NCI-H2107 treated with DMSO at 0.1 percent for 48 hours (cell line): ENCODE results near the gene ACTN2.

ENCODE experiments used
- DNase-seq: peaks from one replicate; lab custom pipeline; 2025; ENCODE audit not compliant: unreplicated experiment; lab: John Stamatoyannopoulos, UW

Gene ACTN2

DNA sequence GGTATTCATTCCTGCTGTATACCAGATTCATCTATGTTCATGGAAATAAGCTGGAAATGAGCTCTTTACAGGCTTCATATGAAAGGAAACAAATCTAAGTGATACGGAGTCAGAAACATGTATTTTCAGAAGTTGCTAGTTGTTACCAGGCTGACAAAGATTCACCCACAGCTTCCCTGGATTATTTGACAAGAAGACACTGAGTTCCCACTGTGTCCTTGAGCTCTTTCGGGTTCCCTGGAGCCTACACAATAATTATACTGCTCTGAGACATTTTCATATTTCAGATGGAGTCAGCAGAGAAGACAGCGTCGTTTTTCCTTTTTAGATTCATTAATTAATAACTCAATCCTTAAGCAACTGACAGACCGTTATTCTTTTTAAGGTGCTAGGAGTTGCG lies 79.5 kb downstream of the ACTN2 start:
- no peak for DNase-seq

DNA sequence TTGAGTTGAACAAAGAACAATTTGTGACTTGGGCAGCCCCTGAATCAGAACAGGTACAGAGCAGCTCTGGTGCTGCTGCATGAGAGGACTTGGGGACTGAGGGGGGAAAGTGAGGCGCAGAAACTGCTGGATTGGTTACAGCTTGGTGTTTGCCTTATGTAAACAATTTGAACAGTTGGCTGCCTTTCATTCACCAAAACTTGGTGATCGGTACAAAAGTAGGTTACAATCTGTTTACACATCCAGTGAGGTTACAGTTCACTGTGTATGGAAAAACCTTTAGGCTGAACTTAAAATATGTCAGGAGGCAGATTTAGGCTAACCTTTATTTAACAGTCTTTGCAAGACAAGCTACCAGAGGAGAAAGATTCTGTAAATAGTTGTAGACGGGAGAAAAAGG lies 80.2 kb downstream of the ACTN2 start:
- DNase-seq, result no peak

DNA sequence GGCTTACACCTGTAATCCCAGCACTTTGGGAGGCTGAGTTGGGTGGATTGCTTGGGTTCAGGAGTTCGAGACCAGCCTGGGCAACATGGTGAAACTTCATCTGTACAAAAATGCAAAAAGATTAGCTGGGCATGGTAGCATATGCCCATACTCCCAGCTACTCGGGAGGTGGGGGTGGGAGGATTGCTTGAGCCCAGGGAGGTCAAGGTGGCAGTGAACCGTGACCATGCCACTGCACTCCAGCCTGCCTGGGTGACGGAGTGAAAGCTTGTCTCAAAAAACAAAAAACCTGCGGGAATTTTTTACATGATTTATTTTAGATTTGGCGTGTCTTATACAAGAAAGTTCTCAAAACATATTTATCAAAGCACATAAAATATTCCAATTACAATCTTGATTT lies 81.0 kb downstream of the ACTN2 start:
- DNase-seq, result no peak

DNA sequence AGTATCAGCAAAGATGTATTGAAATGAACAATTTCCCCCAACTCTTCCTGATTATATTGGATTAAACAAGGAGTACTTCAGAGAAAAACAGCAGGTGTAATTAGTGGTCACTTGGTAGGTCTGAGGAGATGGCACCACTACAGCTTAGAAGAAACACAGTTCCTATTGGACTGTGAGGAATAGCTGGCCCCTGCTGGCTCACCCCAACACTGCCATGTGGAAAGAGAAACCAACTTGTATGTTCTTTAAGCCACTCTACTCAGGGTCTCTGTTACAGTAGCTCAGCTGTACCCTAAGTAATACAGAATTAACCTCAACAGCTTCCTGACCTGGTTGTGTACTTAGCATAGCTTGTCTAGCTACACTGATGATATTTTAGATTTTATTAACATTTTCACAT lies 82.3 kb downstream of the ACTN2 start:
- no peak for DNase-seq

DNA sequence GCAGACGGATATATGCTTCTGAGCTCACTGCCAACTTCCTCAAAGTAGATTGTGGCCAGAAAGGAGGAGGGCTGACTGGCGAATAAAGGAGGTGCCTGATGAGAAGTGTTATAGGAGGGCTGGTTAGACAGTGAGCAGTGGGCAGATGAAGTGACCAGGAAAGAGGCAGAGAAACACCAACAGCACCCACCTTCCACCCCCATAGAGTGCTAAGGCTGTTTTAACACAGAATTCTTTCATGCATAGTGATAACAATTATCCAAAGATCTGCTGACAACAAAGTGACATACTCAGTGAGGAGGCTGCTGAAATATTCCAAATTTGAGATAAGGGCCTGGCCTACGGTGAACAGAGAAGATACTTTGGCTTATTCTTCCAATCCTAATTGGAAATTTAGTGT lies 87.6 kb downstream of the ACTN2 start:
- DNase-seq, result no peak

DNA sequence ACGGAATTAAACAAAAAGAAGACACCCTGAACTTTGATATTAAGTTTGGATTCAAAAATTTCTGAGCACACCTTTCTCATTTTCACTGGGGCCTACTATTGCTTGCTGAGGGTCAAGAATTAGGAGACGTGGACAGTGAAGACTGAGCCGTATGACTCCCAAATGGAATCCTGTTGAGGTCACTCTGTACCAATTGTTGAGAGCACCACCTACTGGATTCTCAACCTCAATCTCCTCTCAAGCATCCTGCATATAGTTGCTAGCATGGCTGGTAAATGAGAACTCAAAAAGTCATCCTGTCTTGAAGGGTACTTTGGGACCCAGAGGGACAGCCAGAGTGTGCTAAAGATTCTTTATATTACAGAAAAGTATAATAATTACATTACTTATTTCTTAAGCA lies 88.6 kb downstream of the ACTN2 start:
- DNase-seq, result no peak

DNA sequence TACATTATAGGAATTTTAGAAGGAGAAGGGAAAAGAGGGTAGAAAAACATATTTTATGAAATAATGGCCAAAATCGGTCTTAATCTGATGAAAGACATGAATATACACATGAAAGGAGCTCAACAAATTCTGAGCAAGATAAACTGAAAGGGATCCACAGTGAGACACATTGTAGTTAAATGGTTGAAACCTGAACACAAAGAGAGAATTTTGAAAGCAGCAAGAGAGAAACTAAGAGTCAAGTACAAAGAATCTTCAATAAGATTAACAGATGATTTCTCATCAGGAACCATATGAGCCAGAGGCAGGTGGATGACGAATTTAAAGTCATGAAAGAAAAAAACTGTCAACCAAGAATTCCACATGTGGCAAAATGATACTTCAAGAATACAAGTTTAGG lies 93.0 kb downstream of the ACTN2 start:
- DNase-seq, result no peak

DNA sequence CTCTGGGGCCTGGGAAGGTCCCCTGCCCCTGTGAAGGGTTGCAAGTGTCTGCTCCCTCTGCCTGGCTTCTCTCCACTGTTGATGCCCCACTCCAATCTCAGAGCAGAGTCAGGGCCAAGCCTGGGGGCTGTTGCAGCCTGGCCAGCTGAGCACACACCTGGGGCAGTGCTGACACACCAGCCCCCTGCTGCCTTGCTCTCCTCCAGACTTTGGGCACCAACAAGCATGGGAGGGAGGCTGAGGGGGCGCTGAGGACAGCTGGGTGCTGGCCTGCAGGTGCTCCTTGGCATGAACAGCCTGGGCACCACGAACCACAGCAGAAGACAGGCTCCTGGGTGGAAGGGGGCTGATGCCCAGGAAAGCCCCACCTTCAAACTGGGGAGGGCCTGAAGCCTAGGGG lies 99.2 kb downstream of the ACTN2 start:
- DNase-seq, result no peak

DNA sequence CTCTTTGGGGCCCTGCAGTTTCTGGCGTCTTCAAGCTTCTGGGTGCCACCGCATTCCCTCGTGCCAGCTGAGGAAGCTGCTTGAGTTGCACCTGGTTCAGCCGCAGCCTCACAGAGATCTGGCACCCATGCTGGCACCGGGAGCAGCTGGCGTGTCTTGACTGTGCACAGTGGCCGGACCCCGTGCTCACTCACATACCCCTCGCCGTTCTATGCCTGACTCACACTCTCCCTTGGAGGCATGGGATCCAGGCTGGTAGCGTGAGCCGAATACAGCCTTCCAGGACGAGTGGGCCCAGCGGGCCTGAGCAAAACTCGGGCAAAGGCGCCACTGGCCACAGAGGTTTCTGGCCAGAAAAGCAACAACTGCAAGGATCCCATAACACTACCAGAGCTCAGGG lies 100.2 kb downstream of the ACTN2 start:
- DNase-seq, result no peak

DNA sequence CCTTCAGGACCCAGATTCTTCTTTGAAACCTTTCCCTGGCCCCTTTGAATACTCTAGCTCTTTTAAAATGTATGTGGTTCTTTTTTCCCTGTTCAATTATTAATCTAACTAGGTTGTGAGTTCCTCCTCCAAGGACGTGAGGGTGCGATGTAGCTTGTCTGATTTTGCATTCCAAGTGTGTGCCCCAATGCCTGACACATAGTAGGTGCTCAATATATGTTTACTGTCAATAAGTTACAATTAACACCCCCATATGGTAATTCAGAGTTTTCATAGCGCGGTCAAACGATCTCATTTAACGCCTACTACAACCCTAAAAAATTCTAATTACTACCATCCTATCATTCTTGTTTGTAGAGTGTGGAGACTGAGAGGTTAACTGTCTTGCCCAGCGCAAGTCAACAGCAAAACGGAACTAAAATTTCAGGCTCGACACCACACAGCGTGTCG lies 108.3 kb downstream of the ACTN2 start:
- no peak for DNase-seq

DNA sequence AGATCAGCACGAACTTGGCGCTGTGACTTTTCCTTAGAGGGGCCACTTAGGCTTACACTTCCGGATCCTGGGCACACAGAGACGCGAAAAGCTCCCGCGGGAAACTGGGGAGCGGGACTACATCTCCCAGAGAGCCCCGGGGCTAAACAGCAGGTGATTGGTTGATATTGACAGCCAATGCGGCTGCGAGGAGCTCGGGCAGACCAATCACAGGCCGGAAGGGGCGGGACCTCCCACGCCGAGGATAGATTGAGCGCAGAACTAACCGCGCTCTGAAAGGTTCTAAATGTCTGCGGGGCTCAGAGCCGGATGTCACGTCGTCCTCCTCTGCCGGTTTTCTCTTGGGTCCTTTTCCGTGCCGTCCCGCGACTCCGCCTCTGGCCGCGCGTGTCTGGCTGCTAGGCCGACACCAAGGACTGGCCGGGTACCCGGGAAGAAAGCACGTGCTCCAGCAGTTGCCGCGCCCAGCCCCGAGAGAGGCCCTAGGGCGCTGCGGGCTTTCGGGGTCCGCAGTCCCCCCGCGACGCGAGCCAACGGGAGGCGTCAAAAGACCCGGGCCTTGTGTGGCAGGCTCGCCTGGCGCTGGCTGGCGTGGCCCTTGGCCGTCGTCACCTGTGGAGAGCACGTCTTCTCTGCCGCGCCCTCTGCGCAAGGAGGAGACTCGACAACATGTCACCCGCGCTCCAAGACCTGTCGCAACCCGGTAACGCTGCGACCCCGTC lies 108.9 kb downstream of the ACTN2 start, which contains the start of gene MTR:
MTR (plus strand) TSS at position 258 of the 722 bp plus-strand sequence; CDS start at position 670, 412 bp downstream.
- peak; percentile 99 for DNase-seq

DNA sequence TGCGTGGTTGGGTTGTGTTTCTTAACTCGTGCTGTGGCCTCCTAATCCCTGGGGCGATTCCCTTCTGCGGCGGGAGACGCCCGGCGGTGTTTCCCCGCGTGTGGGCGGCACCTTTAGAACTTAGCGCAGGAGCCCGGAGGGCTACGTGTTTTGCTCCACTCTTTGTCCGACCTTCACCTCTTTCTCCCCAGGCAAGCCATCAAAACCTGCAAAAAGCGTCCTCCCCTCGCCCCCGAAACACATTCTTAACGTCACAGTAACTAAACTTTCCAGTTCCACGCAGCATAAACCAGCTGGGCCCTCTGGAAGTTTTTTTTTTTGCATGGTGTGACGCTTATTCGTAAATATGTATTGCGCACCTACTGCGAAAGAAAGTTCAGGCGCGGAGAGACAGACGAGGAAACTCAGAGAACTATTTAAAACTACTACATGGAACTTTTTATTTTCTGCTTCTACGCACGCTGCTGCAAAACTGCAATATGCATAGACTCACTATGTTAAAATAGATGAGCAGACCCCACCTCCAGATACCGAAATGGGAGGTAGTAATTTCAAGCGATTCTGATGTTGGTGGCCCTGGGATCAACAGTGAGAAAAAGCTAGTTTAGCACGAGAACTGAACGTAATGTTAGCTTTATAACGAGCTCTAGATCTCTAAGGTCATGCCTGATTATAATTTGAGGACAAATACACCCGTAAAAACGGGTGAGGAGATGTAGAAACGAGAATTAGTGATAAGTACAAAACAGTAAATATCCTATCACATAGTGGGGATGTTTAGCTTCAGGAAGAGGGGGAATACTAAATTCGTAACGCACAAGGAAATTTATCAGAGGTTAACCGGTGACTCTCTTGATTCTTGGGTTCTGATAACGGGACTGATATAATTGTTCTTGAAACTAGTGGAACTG lies 109.7 kb downstream of the ACTN2 start:
- DNase-seq, result no peak

DNA sequence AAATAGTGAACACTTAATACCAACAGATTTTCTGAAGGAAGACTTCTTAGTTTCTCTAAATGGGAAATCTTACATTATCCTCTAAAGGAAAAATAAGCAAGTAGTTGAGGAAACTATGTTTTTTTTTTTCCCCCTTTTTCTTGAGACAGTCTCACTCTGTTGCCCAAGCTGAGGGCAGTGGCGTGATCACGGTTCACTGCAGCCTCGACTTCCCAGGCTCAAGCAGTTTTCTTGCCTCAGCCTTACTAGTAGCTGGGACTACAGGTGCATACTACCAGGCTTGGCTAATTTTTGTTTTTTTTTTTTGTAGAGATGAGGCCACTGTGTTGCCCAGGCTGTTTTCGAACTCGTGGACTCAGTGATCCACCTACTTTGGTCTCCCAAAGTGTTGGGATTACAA lies 112.7 kb downstream of the ACTN2 start:
- no peak for DNase-seq

DNA sequence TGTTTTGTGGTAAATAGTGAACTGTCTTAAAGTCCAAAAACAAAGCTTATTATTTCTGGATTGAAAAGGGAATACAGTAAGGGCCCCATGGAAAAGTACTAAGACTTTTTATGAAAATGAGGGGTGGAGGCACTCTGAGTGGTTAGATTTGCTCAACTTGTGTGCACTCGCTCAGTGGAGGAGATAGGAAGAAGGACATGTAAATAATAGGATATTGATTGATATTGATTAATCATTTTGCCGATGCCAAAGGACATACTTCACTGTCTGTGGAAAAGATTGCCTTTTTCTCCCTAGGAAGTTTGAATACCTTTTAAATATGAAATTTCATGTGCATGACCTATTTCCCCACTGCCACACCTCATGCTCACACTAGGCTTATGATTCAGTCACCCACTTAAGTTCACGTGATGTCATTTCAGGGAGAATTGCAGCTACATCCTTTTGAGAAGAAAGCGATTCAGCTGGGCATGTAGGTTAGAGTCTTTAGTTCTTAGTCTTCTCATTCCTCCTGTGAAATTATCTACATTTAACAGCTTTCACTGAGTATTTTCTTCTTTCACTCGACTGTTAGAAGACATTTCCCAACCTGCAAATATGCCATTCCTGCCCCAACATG lies 113.8 kb downstream of the ACTN2 start:
- DNase-seq, result no peak

DNA sequence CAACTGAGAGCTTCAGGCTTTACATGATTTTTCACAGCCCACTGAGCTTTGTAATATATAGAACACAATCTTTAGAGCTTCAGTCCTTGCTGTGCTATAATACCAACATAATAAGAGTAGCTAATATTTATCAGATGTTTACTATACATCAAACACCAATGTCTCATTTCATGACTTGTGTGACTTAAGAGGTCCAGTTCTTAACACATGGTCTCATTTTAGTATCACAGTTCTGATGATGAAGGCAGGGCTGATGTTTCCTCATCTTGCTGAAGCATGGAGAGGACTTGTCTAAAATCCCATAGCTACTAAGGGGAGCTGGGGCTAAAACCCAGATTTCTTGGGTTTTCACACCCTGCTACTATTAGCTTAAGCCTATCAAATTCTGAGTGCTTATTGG lies 114.3 kb downstream of the ACTN2 start:
- no peak for DNase-seq

DNA sequence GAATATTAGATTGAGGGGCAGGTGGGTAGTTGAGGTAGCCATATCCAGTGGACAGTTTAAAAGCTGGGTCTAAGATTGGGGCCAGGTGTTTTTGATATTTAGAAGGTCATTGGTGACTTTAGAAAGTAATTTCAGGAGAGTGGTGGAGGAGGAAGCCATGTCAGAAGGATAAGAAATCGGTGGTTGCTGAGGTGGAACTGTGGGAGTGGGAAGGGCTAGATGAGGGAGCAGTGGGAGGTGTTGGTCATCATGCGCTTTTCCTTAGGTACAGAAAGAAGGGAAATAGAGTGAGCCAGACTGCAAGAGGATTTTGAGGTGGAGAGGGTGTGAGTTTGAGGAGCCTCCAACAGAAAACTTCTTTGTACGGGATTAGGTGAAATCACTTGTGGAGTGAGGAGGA lies 116.0 kb downstream of the ACTN2 start:
- DNase-seq, result no peak

DNA sequence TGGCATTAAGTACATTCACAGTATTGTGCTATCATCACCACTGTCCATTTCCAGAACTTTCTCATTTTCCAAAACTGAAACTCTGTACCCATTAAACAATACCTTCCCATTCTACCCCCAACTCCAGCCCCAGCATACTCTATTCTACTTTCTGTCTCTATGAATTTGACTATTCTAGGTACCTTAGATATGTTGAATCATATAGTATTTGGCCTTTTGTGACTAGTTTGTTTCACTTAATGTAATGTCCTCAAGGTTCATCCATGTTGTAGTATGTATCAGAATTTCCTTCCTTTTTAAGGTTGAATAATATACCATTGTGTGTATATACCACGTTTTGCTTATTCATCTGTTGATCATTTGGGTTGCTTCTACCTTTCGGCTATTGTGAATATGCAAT lies 120.3 kb downstream of the ACTN2 start:
- no peak for DNase-seq

DNA sequence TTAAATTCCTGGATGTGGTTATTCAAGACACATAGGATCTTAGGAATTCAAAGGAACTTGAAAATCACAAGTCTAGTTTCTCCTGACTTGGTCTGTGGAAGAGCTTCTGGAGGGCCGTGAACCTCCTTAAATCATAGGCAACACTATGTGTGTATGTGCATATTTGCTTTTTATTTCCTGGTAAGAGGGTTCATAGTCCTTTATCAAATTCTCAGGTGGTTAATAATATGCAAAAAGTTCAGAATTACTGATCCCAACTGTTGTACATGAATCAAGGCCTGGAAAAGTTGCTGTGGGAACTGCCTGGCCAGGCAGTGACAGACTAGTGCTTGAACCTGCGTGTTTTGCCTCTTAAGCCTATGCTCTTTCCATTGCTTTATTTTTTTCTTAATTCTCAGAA lies 121.7 kb downstream of the ACTN2 start:
- DNase-seq, result no peak

DNA sequence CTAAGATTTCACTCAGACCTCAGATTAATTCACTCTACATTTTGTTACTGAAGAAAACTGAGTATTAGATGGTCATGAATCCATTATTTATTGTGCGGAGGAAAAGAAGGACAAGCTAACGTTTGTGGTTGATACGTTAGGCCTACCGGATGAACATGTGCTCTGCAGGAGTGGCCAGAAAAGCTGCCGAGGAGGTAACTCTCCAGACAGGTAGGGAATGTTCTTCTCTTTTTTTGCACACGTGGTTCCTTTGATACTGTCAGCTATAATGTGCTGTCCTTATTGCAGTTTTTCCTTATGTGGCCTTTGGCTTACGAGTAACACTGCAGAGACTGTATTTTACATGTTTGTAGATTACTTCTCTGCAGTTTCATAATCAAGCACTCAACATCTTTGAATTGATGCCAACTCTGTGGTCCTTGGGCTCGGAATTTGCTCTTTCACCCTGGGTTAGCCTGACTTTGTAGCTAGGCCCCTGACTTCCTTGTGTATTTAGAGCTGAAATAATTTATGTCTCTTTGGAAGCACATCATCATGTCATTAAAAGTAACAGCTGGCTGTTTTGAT lies 122.3 kb downstream of the ACTN2 start:
- no peak for DNase-seq

DNA sequence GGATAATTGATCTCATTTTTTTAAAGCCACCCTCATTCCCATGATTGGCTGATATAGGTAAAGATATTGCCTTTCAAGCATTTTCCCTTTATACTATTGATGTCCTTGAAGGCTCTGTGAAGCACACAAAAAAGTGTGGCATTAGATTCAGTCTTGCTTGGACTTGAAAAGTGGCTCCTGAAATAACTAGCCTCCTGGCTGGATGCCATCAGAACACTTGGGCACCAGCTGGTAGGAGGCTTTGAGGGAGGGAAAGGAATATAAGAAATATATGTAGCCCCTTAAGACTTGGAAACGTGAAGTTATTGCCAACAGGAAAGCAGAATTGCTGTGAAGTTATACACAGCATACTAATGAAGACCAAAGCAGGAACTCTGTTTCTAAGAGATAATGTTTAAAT lies 122.8 kb downstream of the ACTN2 start:
- no peak for DNase-seq

DNA sequence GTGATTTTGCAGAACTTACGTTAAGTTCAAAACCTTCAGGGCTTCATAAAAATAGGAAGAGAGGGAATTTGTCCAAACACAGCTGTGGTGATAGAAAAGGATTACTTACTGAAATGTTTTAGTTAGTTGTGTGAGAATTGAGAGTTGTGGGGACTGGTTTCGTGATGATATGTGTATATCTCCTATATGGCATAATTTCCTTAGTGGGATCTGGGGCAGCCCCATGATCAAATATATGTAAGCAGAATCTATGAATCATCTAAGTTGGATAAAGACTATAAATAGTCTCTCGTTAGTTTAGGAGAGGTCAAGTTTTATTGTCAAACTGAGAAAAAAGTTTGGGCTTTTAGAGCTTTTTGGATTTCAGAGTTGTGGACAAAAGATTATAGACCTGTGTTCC lies 123.7 kb downstream of the ACTN2 start:
- no peak for DNase-seq
